K562 (cell line): ENCODE data around the gene LRRC61.

Experiments used
- ADNP ChIP-seq: fragments of 200-800 bp; sonication (Bioruptor generic); IDR thresholded peaks from 2 replicates; pipeline ENCODE4 v1.6.1; 2016; ENCODE audit warnings: missing genetic modification characterization, missing compliant biosample characterization
- CEBPG ChIP-seq, 3 experiments: fragments of 200-800 bp in 1 of 3; sonication (Bioruptor generic) in 1 of 3; sonication (generic) in 1 of 3; formaldehyde crosslinking in 1 of 3; IDR thresholded peaks in 2 of 3; conservative IDR thresholded peaks in 1 of 3; 2 replicates each; pipeline versions ENCODE4 v1.6.1 to v1.8.0; 2016 to 2022; ENCODE audit warnings: missing compliant biosample characterization in 2 of 3, missing genetic modification characterization in 2 of 3, mild to moderate bottlenecking in 1 of 3, missing genetic modification reagents in 1 of 3
- MCM2 ChIP-seq: fragments of 450-650 bp; IDR thresholded peaks from 2 replicates; pipeline ENCODE4 v1.6.1; 2017; ENCODE audit warnings: low read depth, mild to moderate bottlenecking
- NCOA1 ChIP-seq: fragments of 450-650 bp; IDR thresholded peaks from 2 replicates; pipeline ENCODE4 v1.6.1; 2016; ENCODE audit warnings: low read depth
- POLR2AphosphoS5 ChIP-seq: IDR thresholded peaks from 2 replicates; pipeline ENCODE4 v1.6.1; 2011; ENCODE audit warnings: mild to moderate bottlenecking, low read depth, low read length, moderate library complexity; ENCODE audit not compliant: control insufficient read depth, insufficient read depth
- WHSC1 ChIP-seq: IDR thresholded peaks from one replicate; pipeline ENCODE4 v1.6.1; 2012; ENCODE audit warnings: low read length, control low read depth, inconsistent platforms
- ZFX ChIP-seq: sonication (generic); formaldehyde crosslinking; IDR thresholded peaks from 2 replicates; pipeline ENCODE4 v1.8.0; 2022; ENCODE audit warnings: mild to moderate bottlenecking, missing genetic modification reagents, moderate library complexity
- TF ChIP-seq, protein P1 (sequence below): fragments of 250-450 bp; sonication (Bioruptor Pico); IDR thresholded peaks from 2 replicates; pipeline ENCODE4 v1.5.1; 2021; ENCODE audit warnings: mild to moderate bottlenecking
- TF ChIP-seq, protein P2 (sequence below): fragments of 450-650 bp; formaldehyde crosslinking; IDR thresholded peaks from 2 replicates; pipeline ENCODE4 v1.4.0; 2022; ENCODE audit warnings: mild to moderate bottlenecking, moderate library complexity
- TF ChIP-seq, protein P3 (sequence below), 3 experiments: IDR thresholded peaks in 2 of 3; conservative IDR thresholded peaks in 1 of 3; 2 replicates each; pipeline ENCODE4 v1.5.1; 2011 to 2012; ENCODE audit warnings: low read length in 3 of 3, mild to moderate bottlenecking in 3 of 3, control low read depth in 2 of 3, improper control_type of control experiment in 1 of 3, inconsistent platforms in 1 of 3, low read depth in 1 of 3, mixed read lengths in 1 of 3, moderate library complexity in 1 of 3; ENCODE audit not compliant: insufficient read depth in 2 of 3

DNA sequence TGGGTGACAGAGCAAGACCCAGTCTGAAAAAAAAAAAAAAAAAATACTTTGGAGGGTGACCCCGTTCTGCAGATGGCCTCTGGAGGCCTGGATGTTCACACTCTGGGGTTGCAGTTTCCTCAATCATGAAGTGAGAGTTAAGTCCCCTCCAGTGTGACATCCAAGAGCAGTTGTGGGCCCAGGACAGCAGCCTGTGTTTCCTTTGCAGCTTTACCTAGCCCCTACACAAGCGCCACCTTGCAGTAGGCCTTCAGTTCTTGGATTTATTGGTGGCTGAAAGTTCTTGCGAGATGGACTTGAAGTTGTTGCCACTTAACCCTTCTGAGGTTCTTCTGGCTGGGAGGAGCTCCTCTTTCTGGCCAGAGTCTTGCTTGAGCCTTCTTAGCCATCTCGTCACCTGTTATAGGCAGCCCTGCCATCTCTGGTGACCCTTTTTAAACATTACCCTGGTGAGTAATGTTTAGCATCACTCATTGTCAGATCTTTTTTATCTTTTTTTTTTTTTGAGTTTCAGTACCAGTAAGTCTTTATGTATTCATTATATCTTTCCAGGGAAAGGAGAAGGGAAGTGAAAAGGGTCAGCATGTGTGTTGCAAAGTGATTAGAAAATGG lies 3.6 kb downstream of the LRRC61 start:
- TF ChIP-seq, protein P1, sequence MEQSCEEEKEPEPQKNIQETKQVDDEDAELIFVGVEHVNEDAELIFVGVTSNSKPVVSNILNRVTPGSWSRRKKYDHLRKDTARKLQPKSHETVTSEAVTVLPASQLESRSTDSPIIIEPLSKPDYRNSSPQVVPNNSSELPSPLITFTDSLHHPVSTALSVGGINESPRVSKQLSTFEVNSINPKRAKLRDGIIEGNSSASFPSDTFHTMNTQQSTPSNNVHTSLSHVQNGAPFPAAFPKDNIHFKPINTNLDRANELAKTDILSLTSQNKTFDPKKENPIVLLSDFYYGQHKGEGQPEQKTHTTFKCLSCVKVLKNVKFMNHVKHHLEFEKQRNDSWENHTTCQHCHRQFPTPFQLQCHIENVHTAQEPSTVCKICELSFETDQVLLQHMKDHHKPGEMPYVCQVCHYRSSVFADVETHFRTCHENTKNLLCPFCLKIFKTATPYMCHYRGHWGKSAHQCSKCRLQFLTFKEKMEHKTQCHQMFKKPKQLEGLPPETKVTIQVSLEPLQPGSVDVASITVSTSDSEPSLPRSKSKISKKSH (CRISPR knock-in tag), result no peak
- TF ChIP-seq MCM2 (no peak), ADNP (no peak), CEBPG (CRISPR knock-in tag; IDR thresholded peaks at IDR 0.05) (no peak), CEBPG (tag; conservative IDR thresholded peaks at IDR 0.05 in 1 of 2, IDR thresholded peaks at IDR 0.05 in 1 of 2) (no peak), NCOA1 (no peak), POLR2AphosphoS5 (no peak), ZFX (no peak), WHSC1 (peak; percentile 52)
- TF ChIP-seq, protein P2, sequence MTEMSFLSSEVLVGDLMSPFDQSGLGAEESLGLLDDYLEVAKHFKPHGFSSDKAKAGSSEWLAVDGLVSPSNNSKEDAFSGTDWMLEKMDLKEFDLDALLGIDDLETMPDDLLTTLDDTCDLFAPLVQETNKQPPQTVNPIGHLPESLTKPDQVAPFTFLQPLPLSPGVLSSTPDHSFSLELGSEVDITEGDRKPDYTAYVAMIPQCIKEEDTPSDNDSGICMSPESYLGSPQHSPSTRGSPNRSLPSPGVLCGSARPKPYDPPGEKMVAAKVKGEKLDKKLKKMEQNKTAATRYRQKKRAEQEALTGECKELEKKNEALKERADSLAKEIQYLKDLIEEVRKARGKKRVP (CRISPR knock-in tag), result no peak
- TF ChIP-seq, protein P3, sequence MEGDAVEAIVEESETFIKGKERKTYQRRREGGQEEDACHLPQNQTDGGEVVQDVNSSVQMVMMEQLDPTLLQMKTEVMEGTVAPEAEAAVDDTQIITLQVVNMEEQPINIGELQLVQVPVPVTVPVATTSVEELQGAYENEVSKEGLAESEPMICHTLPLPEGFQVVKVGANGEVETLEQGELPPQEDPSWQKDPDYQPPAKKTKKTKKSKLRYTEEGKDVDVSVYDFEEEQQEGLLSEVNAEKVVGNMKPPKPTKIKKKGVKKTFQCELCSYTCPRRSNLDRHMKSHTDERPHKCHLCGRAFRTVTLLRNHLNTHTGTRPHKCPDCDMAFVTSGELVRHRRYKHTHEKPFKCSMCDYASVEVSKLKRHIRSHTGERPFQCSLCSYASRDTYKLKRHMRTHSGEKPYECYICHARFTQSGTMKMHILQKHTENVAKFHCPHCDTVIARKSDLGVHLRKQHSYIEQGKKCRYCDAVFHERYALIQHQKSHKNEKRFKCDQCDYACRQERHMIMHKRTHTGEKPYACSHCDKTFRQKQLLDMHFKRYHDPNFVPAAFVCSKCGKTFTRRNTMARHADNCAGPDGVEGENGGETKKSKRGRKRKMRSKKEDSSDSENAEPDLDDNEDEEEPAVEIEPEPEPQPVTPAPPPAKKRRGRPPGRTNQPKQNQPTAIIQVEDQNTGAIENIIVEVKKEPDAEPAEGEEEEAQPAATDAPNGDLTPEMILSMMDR (IDR thresholded peaks at IDR 0.05 in 2 of 3, conservative IDR thresholded peaks at IDR 0.05 in 1 of 3; ENCODE audit: insufficient read depth in 2 of 3, low read depth in 1 of 3, low read length in 3 of 3), result no peak
